Measurements from ENCODE around the gene POC1B.
"Not testable (repeated sequence)": the region's sequence is repeated elsewhere in the genome, so short reads cannot be mapped to it uniquely, and the experiment has no call there.

The POC1B gene

DNA sequence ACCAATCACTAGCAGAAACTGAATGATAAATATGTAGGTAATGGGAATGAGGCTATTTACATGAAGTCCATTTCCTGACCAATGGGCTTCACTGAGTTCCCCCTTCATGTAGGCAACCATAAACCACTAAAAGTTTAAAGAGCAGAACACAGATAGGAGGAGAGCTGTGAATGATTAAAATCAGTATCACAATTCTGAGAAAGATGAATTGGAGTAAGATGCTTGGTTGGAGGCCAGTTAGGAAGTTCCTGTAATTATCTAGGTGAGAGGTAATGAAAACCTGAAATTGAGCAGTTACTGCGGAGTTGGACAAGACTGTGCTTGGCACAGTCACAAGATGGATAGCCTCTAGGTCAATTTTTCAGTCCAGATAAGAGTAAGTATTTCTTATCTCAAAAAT lies 57.8 kb downstream of the POC1B start:
- no peak for DNase-seq (ENCODE audit: low read depth in 2 of 3, low spot score in 2 of 3)

- no peak for DNase-seq (ENCODE audit: low read depth in 2 of 3, low spot score in 2 of 3)
Observed at GRCh38 chr12:89464974-89465592, 60.8 kb downstream of the POC1B start.

GRCh38 chr12:89461649-89462612 lies 63.9 kb downstream of the POC1B start:
- no peak for DNase-seq (ENCODE audit: low read depth in 2 of 3, low spot score in 2 of 3)

GRCh38 chr12:89461190-89461589 lies 64.7 kb downstream of the POC1B start:
- no peak for DNase-seq (ENCODE audit: low read depth in 2 of 3, low spot score in 2 of 3)

- DNase-seq (ENCODE audit: low read depth in 2 of 3, low spot score in 2 of 3), result not testable (repeated sequence)
Observed at GRCh38 chr12:89459279-89459678, 66.6 kb downstream of the POC1B start.

DNA sequence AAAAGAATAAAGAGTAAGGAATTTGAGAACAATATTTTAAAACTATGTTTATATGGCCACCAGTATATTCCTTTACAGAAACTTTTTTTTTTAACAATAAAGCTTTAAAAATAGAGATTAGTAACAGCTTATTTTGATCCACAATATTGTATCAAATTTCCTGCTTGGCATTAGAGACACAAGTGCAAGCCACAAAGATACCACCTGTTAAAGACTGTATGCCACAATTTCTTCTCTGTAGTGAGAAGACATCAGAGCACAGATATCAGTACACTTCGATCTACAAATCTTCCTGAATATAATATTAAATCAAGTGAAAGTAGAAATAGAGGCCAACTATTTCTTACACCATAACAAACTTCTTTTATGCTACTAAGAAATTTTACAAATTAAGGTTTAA lies 69.3 kb downstream of the POC1B start:
- DNase-seq (ENCODE audit: low read depth in 2 of 3, low spot score in 2 of 3), result no peak

DNA sequence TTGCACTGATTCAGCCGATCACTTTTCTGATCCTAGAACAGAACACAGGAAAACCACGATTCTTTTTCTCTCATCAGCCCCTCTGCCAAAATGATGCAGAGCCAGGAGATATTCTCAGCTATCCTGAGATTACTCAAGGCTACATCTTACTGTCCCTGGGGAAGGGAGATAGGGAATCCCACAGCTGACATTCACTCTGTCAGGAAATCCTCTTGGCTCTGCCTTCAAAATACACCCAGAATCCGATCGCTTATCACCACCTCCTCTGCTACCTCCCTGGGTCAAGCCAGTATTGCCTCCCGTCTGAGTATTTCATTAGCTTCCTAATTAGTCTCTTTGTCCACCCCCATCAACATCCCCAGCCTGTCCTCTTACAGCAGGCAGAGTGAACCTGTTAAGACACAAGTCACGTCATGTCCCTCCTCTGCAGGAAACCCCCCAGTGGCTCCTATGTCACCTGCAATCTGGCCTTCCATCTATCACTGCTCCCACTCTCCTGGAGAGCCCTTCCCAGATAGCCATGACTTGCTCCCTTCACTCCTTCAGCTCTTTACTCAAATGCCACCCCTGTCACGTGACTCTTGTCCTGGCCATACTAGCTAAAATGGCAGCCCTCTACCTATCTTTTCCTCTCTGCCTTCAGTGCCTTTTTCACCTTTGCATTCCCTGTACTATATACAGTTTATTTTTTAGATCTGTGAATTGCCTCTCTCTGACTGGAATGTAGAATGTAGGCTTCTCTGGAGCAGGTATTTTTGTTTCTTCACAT lies 71.6 kb downstream of the POC1B start:
- DNase-seq (ENCODE audit: low read depth in 2 of 3, low spot score in 2 of 3), result no peak

GRCh38 chr12:89453121-89453978 lies 72.5 kb downstream of the POC1B start:
- no peak for DNase-seq (ENCODE audit: low read depth in 2 of 3, low spot score in 2 of 3)

DNA sequence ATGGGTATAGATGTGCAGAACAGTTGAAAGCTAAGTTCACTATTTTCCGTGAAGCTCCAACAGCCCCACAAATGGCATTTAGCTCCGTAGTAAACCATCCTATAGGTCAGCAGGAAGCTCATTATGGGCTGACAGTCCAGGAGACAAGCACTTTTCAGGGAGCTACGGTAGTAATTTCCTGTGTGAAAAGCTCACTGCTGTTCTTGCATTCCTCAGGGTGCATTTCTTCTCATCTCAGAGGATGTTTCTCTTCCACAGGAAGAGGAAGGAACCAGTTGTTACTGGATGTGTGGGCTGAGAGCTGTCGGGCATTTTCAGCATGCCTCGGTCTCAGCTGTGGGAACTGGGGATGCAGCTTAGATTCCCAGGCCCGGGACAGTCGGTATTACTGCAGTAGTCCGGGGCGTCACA lies 74.0 kb downstream of the POC1B start:
- DNase-seq (ENCODE audit: low read depth in 2 of 3, low spot score in 2 of 3), result no peak

DNA sequence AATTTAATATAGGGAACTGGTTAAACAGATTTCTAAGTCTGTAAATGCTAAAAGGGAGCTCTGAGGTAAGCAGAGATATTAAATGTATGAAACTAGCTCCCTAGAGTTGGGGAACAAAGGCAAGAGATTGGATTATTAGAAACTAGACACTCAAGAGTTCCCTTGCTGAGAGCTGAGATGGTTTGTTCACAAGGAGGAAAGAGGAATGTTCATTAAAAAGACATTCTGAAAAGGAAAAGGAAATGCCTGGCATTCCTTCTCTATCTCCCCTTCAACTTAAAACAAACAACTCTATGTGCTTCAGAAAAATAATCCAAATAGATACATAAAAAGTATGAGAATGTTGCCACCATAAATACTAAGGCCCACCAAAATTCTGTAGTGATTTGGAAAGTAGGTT lies 74.9 kb downstream of the POC1B start:
- no peak for DNase-seq (ENCODE audit: low read depth in 2 of 3, low spot score in 2 of 3)

DNA sequence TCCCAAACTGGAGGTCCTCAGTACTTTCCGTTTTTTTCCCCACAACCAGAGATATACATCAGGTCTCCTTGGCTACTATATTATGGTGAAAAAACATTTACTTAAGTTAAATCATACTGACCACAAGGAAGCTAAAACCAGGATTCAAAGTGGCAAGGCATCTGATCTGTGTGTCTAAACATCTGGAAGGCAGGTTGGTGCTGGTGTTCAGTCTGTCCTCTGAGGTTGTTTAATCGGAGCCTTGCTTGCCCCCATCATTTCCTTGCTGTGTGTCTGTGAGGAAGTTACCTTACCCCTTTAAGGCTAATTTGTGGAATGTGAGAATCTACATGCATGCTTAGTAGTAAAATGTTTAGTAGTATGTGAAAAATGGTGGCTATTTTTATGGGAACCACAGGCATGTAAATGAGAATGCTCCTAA lies 76.9 kb downstream of the POC1B start:
- no peak for DNase-seq (ENCODE audit: low read depth in 2 of 3, low spot score in 2 of 3)

GRCh38 chr12:89448526-89448925 lies 77.3 kb downstream of the POC1B start:
- no peak for DNase-seq (ENCODE audit: low read depth in 2 of 3, low spot score in 2 of 3)

- no peak for DNase-seq (ENCODE audit: low read depth in 2 of 3, low spot score in 2 of 3)
Observed at GRCh38 chr12:89439941-89440340, 85.9 kb downstream of the POC1B start.

DNA sequence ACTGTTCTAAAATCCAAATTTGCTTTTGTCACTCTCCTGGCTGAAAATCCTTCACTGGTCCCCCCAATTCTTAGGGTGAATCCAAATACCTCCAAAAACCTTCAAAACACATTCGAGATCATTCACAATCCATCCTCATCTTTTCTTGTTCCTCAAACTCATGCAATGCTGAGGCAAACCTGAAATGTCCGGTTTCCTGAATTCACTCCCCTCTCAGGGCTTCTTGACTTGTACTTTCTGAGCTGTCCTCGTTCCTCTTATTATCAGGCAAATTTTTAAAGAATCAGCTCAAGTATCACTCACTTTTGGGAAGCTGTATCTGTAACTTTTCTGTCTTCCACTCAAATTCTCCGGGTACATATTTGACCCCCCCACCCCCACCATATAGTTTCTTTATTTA lies 88.6 kb downstream of the POC1B start:
- no peak for DNase-seq (ENCODE audit: low read depth in 2 of 3, low spot score in 2 of 3)

DNA sequence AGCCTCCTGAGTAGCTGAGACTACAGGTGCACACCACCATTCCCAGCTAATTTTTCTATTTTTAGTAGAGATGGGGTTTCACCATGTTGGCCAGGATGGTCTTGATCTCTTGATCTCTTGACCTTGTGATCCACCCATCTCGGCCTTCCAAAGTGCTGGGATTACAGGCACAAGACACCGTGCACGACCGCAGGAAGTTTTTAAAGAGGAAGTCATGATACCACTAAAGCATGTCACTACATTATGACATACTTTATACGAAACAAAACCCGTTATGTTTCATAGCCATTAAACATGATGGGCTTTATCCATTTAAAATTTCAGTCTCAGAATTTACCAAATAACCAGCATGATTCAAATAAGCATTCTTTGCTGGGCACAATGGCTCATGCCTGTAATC lies 89.8 kb downstream of the POC1B start:
- DNase-seq (ENCODE audit: low read depth in 2 of 3, low spot score in 2 of 3), result no peak

GRCh38 chr12:89433634-89434033 lies 92.2 kb downstream of the POC1B start:
- DNase-seq (ENCODE audit: low read depth in 2 of 3, low spot score in 2 of 3), result no peak

DNA sequence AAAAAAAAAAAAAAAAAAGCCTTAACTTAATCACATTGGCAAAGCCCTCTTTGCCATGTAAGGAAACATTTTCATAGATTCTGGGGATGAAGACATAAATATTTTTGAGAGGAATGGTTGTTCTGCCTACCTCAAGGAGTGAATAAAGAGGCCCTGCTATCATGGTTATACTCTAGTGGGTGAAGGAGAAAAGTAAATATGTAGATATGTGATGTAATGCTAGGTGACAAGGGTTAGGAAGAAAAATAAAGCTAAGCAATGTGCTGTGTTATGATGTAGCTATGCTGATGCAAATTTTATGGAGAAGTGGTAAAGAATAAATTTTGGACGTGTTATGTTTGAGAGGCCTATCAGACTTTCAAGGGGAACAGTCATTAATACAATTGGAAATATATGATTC lies 93.5 kb downstream of the POC1B start:
- DNase-seq (ENCODE audit: low read depth in 2 of 3, low spot score in 2 of 3), result no peak

DNA sequence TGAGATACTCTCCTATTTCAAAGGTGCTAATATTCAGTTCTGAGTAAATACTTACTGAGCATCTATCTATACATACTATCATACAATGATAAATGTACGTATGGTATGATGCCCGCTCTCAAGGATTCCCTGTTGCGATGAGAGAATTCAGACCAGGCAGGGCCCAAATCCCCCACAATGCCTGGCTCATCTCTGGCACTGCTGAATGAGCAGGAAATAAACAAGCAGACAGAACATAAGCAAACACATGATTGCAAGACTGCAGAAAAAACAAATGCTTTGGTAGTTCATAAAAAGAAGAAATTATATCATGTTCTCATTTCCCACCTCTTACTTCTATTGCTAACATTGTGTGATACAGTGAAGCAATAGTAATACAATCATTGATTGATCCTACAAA lies 96.3 kb downstream of the POC1B start:
- no peak for DNase-seq (ENCODE audit: low read depth in 2 of 3, low spot score in 2 of 3)

GRCh38 chr12:89427508-89428156 lies 98.2 kb downstream of the POC1B start:
- DNase-seq (ENCODE audit: low read depth in 2 of 3, low spot score in 2 of 3), result no peak

DNA sequence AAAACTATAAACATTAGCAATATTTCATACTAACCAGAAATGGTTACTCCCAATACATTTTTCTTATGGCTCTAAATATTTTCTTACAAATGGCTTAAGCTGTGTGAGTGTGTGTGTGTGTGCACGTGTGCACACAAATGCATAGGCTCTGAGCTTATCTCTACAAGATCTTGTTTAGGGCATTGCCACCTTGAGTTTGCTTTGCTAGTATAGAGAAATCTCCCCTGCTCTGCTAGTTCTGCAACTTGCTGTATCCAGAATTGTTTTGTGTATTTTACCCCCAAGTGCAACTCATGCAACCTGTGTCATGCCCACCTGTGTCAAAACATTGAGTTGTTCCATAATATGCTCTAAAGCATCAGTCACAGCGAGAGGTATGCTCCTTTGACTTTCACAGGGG lies 101.0 kb downstream of the POC1B start:
- no peak for DNase-seq (ENCODE audit: low read depth in 2 of 3, low spot score in 2 of 3)
